Thyroid gland (tissue), 4 donors: Measurements from ENCODE around the gene PRDX3. TPM values are rescaled to one million over a fixed set of nuclear protein-coding genes. Genes with fewer than 3 reads are reported as not detected.
"Not testable (repeated sequence)": the region's sequence is repeated elsewhere in the genome, so short reads cannot be mapped to it uniquely, and the experiment has no call there.

Experiments used
- DNase-seq, 2 donors: peaks; one replicate each; pipeline ENCODE4 v3.0.0-alpha.2; 2019
- H3K27ac ChIP-seq, 3 donors: fragments of 200-600 bp; sonication (generic); 1 replicate in 2 of 3; 2 replicates in 1 of 3; pipeline ENCODE4 v1.5.1; 2016 to 2019; ENCODE audit warnings: mild to moderate bottlenecking in 1 of 3, moderate library complexity in 1 of 3
- H3K27me3 ChIP-seq: fragments of 200-600 bp; sonication (generic); one replicate; pipeline ENCODE4 v1.5.1; 2019
- H3K36me3 ChIP-seq, 2 donors: fragments of 200-600 bp; sonication (generic); one replicate each; pipeline ENCODE4 v1.5.1; 2016 to 2019
- H3K4me1 ChIP-seq, 2 donors: fragments of 200-600 bp; sonication (generic); one replicate each; pipeline ENCODE4 v1.5.1; 2017 to 2019
- H3K4me3 ChIP-seq, 3 donors: fragments of 200-600 bp; sonication (generic); replicated peaks in 1 of 3; 1 replicate in 2 of 3; 2 replicates in 1 of 3; pipeline ENCODE4 v1.5.1; 2016; ENCODE audit warnings: mild to moderate bottlenecking in 1 of 3
- H3K9me3 ChIP-seq: fragments of 200-600 bp; sonication (generic); one replicate; pipeline ENCODE4 v1.5.1; 2017
- POLR2A ChIP-seq, 2 donors: fragments of 450-650 bp; IDR thresholded peaks; one replicate each; pipeline ENCODE4 v1.6.1; 2017; ENCODE audit warnings: antibody characterized with exemption in 2 of 2, mild to moderate bottlenecking in 2 of 2, moderate library complexity in 1 of 2
- WGBS, 2 donors: methylation state at CpG; one replicate each; pipeline ENCODE4 v1.1.5; 2017; 5-methylcytosine and 5-hydroxymethylcytosine counted together
- intact Hi-C: fragments of 100-400 bp; cut with DNase I; formaldehyde crosslinking; loops from one replicate; pipeline ENCODE4 v1.15.1; 2023
- total RNA-seq, 4 donors: library from RNA; depleted of rRNA; stranded (reverse); fragments of >200 nt; gene quantifications; one replicate each; pipeline ENCODE4 v1.2.3, GENCODE V29; 2016
- TF ChIP-seq, protein P1 (sequence below), 6 experiments: fragments of 200-600 bp in 3 of 6; fragments of 450-650 bp in 3 of 6; sonication (generic) in 3 of 6; IDR thresholded peaks; one replicate each; pipeline ENCODE4 v1.5.1; 2016 to 2019; ENCODE audit warnings: antibody characterized with exemption in 6 of 6, mild to moderate bottlenecking in 2 of 6, inconsistent platforms in 1 of 6, moderate library complexity in 1 of 6

The PRDX3 gene
- total RNA-seq, 4 donors from 2014 or later: 137 to 299 (median 243) TPM

DNA sequence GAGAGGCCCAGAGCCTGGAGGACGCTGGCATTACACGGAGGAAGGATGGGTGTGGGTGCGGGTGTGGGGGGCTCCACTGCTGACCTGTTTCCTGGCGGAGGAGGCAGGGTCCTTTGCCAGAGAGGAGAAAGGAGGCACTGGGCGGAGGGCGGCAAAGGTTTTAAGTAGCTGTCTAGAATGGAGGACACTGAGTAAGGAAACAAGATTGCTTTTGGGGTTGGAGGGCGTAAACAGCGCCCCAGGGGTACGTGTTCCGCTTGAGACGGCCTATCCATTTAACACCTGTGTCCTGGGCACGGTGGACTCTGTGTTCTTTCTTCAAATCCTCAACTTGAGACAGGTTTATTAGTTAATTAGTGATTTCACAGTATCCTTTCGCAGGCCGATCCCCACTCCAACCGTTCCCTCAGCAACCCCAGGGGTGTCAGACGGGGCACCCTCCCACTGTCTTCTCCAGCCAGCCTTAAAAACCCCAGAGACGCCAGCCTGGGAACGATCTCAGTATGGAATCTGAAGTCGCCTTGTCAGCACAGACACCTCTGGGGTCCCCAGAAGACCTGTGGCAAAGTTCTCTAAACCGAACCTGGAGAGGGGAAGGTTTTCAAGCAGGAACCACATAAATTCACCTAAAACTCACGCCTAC, 37.9 kb downstream of the PRDX3 start:
- no peak for TF ChIP-seq POLR2A (IDR thresholded peaks at IDR 0.05)
- TF ChIP-seq, protein P1, sequence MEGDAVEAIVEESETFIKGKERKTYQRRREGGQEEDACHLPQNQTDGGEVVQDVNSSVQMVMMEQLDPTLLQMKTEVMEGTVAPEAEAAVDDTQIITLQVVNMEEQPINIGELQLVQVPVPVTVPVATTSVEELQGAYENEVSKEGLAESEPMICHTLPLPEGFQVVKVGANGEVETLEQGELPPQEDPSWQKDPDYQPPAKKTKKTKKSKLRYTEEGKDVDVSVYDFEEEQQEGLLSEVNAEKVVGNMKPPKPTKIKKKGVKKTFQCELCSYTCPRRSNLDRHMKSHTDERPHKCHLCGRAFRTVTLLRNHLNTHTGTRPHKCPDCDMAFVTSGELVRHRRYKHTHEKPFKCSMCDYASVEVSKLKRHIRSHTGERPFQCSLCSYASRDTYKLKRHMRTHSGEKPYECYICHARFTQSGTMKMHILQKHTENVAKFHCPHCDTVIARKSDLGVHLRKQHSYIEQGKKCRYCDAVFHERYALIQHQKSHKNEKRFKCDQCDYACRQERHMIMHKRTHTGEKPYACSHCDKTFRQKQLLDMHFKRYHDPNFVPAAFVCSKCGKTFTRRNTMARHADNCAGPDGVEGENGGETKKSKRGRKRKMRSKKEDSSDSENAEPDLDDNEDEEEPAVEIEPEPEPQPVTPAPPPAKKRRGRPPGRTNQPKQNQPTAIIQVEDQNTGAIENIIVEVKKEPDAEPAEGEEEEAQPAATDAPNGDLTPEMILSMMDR (IDR thresholded peaks at IDR 0.05): no peak
- peaks cover 0 to 7% of the 10 kb centered on the region in 2 donors for H3K36me3 ChIP-seq
- no peaks in the 10 kb centered on the region for H3K9me3 ChIP-seq
- DNase-seq: no peak
- H3K27ac ChIP-seq: no peak overlapping the region
- no peak overlapping the region for H3K4me3 ChIP-seq
- no peaks in the 10 kb centered on the region for H3K27me3 ChIP-seq
- intact Hi-C loops: no loop called here
- 88 to 90% methylated on average over 21 of the region's 21 CpGs for WGBS, 2 donors
- H3K4me1 ChIP-seq: no peaks in the 10 kb centered on the region

DNA sequence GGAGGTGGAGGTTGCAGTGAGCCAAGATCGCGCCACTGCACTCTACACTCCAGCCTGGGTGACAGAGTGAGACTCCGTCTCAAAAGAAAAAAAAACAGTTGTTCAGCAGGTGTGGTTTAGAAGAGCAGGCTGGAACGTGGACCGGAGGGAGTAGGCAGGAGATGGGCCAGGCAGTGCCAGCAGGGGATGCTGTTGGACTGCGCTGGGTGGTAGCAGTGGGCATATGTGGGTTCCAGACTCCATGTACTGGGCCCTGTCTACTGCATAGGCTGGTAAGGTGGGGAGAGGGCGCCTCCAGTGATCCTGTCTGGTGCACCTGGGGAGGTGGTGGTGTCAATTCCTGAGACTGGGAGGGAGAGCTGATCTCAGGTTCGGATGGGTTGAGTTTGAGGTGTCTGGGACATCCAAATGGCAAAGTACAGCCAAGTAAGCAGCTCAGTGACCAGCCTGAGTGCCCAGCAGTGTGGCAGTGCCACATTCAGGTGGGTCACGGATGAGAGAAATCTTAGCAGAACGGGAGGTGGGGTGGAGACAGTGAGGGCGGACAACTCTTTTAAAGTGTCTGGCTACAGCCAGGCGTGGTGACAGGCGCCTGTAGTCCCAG, 39.0 kb downstream of the PRDX3 start:
- 77 to 83% methylated on average over 13 of the region's 13 CpGs for WGBS, 2 donors
- TF ChIP-seq, protein P1 (IDR thresholded peaks at IDR 0.05): peak; percentile 15 to 55 (median 48)
- TF ChIP-seq POLR2A (IDR thresholded peaks at IDR 0.05): no peak
- DNase-seq: peak; percentile 37 to 42
- Histone ChIP-seq H3K36me3 (peaks cover 0 to 2% of the 10 kb centered on the region in 2 donors), H3K27ac (no peak overlapping the region), H3K4me1 (no peaks in the 10 kb centered on the region), H3K4me3 (no peak overlapping the region), H3K9me3 (no peaks in the 10 kb centered on the region), H3K27me3 (no peaks in the 10 kb centered on the region)
- intact Hi-C loops: no loop called here

DNA sequence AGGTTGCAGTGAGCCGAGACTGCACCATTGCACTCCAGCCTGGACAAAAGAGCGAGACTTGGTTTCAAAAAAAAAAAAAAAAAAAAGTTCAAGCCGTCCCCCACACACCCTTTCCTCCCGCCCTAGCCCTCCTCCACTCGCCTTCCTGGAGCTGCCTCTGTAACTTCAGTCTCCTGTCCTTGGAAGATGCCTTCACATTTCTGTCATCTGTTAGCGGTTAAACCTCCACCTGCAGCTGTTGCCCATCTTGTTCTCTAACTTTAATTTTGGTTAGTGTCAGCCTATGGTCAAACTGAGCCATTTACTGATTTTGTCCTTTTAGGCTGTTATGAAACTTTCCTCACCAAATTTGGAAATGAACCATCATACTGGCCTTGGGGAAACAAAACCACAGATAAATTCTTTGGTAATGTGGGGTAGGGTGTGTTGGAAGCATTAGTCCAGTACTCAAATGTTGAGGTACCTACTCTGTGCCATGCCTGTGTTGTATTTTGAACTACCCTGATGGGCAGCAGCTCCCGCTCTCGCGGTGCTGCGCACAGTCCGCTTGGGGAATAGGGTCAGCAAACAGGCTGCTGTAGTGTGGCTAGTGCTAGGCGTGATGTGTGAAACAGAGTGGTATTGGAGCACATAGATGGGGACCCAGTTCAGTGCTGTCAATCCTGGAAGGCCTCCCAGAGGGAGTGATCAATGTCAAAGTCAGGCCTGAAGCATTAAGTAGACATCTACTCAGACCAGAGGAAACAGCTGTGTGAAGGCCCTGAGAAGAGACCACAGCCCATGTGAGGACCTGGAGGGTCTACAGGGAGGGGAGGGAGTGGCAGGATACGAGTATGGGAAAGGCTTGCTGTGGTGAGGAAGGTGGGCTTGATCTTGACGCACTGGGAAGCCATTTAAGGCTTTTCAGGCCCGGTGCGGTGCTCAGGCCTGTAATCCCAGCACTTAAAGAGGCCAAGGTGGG, 40.0 kb downstream of the PRDX3 start:
- H3K9me3 ChIP-seq: no peaks in the 10 kb centered on the region
- peaks cover 2 to 3% of the 10 kb centered on the region in 2 donors for H3K36me3 ChIP-seq
- WGBS, 2 donors: 93 to 94% methylated on average over 16 of the region's 16 CpGs
- TF ChIP-seq, protein P1 (IDR thresholded peaks at IDR 0.05): no peak
- TF ChIP-seq POLR2A (IDR thresholded peaks at IDR 0.05): no peak
- no peaks in the 10 kb centered on the region for H3K4me1 ChIP-seq
- no peak overlapping the region for H3K4me3 ChIP-seq
- H3K27me3 ChIP-seq: no peaks in the 10 kb centered on the region
- H3K27ac ChIP-seq: no peak overlapping the region
- DNase-seq: no peak
- intact Hi-C loops: no loop called here

DNA sequence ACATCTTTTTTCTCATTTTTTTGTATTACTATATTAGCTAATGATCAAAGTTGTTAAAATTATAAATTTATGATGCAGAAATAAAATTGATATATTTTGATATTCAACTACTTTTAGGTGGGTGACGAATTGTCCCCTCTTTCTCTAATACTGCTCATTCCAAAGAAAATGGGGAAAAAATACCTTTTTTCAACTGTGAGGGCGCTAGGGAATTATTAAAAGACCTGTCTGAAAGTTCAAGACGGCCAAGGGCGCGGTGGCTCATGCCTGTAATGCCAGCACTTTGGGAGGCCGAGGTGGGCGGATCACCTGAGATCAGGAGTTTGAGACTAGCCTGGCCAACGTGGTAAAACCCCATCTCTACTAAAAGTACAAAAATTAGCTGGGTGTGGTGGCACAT, 40.7 kb downstream of the PRDX3 start:
- H3K27me3 ChIP-seq, H3K9me3 ChIP-seq, intact Hi-C loops, H3K4me3 ChIP-seq, DNase-seq, H3K4me1 ChIP-seq, H3K27ac ChIP-seq: not testable (repeated sequence)
- 83 to 84% methylated on average over 8 of the region's 8 CpGs for WGBS, 2 donors
- H3K36me3 ChIP-seq: peaks cover 5 to 10% of the 10 kb centered on the region in 2 donors

DNA sequence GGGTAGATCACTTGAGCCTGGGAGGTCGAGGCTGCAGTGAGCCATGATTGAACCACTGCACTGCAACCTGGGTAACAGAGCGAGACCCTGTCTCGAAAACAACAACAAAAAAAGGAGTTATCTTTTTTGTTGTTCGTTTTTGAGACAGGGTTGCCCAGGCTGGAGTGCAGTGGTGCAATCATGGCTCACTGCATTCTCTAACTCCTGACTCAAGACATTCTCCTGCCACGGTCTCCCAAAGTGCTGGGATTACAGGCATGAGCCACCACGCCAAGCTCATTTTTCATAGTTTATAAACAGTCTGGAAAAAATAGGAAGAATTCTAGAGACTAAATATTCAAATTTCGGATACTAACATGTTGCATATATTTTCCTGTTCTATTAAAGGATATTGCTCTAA, 42.5 kb downstream of the PRDX3 start:
- DNase-seq: no peak
- whole genome bisulfite sequencing, 2 donors: 87 to 96% methylated on average over 7 of the region's 7 CpGs
- Histone ChIP-seq H3K4me1 (no peaks in the 10 kb centered on the region), H3K36me3 (peaks cover 5 to 16% of the 10 kb centered on the region in 2 donors), H3K27me3 (no peaks in the 10 kb centered on the region), H3K9me3 (no peaks in the 10 kb centered on the region), H3K4me3 (no peak overlapping the region), H3K27ac (no peak overlapping the region)
- intact Hi-C loops: no loop called here
- TF ChIP-seq, protein P1 (IDR thresholded peaks at IDR 0.05): no peak
- no peak for TF ChIP-seq POLR2A (IDR thresholded peaks at IDR 0.05)
